KBM-7 (cell line): ENCODE data around the gene MYOG.

Source experiments
- DNase-seq: peaks from one replicate; pipeline ENCODE4 v3.0.0-alpha.2; 2015
- in situ Hi-C: fragments of 300-500 bp; cut with MboI; formaldehyde crosslinking; loops from 2 replicates; pipeline ENCODE4 v1.14.3; 2020; ENCODE audit warnings: low sequenced_read_pairs, low pct_unique_long_range_greater_than_20kb, mixed read lengths

The MYOG gene

GRCh38 chr1:203077367-203077766 lies 8.4 kb downstream of the MYOG start:
- no peak for DNase-seq
- in situ Hi-C loops: no loop called here

GRCh38 chr1:203076031-203076511 lies 9.7 kb downstream of the MYOG start:
- in situ Hi-C loops: no loop called here
- no peak for DNase-seq

DNA sequence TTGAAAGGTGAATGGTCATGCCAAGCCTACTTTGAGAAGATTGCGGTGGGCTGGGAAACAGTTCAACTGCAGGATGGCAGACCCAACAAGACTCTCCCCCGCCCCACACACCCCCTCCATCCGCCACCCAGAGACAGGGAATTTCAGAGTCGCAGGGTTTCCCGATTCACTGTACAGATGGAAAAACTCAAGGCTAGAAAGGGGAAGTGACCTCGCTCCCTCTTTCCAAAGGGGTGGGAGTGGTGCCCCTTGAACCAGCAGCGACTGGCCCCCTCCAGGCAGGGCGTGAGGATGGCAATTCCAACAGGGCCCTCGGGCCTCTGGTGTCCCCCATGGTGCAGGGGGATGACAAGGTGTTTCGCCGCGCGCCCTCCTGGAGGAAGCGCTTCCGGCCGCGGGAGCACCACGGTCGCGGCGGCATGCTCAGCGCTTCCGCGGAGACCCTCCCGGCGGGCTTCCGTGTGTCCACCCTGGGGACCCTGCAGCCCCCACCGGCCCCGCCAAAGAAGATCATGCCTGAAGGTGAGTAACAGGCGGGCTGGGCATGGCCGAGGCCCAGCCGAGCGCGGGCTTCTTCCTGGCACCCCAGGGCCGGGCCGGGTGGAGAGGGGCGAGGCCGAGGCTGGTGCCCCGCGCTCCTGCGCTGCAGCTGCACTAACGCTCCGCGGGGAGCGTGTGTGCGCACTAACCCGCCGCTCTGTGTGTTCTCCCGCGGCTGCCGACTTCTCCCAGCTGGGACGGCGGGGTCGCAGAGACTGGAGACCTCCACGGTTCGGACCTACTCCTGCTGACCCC lies 10.4 kb downstream of the MYOG start:
- no peak for DNase-seq
- in situ Hi-C loops: no loop called here

DNA sequence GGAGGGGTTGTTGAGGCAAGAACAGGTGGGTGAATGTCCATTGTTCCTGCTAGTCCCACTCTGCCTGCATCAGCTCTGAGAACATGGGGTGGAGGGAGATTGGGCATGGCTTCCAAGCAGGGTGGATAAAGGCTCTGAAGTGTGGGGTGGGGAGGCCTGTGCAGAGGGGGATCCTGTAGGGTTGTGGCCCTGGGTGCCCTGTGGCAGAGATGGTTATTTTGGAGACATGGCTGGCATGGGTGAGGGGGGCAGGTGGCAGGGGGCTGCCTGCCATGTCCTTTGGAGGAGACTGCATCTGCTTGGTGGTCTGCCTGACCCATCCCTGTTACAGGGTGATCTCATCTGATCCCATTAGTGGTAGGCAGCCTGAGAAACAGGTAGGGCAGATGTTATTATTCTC lies 11.2 kb downstream of the MYOG start:
- in situ Hi-C loops: no loop called here
- DNase-seq: no peak

GRCh38 chr1:203073469-203073868 lies 12.3 kb downstream of the MYOG start:
- in situ Hi-C loops: no loop called here
- no peak for DNase-seq

DNA sequence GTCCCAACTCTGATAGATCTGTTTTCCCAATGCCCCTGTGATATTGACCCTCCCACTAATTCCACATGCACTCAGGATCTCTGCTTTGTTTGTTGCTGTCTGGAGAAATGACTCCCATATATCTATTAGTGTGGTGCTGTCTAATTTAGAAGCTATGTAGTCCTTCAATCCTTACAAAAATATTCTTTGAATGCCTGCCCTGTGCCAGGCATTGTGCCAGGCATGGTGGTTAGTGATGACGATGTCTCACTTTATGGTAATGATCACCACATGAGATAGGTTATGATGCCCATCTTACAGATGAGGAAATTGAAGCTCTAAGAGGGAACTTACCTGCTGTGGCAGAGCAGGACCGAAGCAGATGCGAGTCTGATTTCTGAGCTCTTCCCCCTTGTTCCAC lies 12.9 kb downstream of the MYOG start:
- no peak for DNase-seq
- in situ Hi-C loops: no loop called here

DNA sequence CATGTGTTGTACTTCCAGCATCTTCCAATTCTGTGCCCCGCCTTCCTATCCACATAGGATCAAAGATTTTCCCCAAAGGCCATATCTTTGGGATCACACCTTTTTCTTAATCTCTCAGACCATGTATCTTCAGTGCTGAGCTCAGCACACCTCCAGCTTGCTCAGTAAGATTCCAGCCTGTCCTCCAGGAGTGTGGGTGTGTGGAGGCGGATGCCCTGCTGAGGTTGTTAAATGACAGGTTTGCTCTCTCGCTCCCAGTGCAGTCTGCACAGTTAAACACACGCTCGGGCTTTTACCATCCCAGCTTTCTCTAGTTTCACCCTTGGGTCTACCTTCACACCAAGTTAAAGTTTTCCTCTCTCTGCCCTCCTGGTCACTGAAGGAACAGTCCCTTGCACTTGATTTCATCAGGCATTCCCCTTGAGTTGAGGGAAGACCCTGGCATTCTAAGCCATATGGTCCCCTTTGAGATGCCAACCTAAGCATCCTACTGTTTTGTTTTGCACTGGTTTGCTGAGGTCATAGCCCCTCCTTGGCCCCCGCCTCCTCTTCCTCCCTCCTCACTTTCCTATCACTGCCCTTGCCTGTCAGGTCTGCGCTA lies 13.7 kb downstream of the MYOG start:
- DNase-seq: no peak
- in situ Hi-C loops: no loop called here

DNA sequence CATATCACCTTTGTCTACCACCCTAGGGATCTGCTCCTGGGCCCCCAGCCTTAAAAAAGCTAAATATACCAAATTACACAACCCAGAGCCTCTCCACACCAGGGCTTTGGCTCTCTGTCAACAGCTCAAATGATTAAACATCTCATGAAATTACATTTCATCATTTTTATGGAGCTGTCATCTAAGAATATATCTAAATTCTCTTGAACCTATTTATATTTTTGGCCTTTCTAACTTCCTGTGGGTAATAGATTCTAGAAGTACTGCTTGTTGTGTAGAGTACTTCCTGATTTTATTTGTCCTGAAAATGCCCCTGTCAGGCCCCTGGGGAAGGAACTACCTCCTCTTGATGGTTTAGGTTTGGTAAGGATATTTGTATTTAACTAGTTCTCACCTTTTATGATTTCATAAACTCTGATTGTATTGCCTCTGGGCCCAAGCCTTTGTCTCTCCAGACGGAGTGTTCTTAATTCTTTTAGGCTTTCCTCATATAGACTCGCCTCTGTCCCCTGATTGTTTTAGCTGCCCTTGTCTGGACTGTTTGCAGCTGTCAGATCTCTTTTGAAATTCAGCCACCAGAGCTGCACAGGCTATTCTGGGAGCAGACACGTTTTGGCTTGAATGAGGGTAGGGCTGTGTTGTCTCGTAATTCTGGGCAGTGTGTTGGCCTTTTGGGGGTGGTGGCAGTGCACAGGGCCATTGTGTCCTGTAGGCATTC lies 16.6 kb downstream of the MYOG start:
- in situ Hi-C loops: no loop called here
- DNase-seq: peak; percentile 45

DNA sequence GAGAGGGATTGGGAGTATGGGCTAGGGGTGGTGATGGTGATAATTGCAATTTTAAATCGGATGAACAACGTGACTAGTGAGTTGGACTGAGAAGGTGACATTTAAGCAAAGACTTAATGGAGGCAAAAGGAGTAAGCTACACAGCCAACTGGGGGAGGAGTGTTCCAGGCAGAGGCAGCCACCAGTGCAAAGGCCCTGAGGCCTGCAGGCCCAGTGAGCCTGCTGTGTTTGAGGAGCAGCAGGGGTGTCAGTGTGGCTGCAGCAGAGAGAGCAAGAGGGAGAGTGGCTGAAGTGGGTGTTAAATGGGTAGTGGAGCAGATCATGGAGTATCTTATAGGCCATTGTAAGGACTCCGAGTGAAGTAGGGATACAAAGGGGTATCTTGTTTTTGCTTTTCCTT lies 18.8 kb downstream of the MYOG start:
- in situ Hi-C loops: no loop called here

GRCh38 chr1:203065986-203066385 lies 19.8 kb downstream of the MYOG start:
- in situ Hi-C loops: no loop called here
- DNase-seq: no peak

More for the DNA sequence above, 18.8 kb downstream of the MYOG start:
- no peak for DNase-seq

- DNase-seq: no peak
- in situ Hi-C loops: no loop called here
Measured at GRCh38 chr1:203065191-203065590, 20.6 kb downstream of the MYOG start.

- in situ Hi-C loops: no loop called here
- DNase-seq: no peak
Measured at GRCh38 chr1:203063287-203063686, 22.5 kb downstream of the MYOG start.

DNA sequence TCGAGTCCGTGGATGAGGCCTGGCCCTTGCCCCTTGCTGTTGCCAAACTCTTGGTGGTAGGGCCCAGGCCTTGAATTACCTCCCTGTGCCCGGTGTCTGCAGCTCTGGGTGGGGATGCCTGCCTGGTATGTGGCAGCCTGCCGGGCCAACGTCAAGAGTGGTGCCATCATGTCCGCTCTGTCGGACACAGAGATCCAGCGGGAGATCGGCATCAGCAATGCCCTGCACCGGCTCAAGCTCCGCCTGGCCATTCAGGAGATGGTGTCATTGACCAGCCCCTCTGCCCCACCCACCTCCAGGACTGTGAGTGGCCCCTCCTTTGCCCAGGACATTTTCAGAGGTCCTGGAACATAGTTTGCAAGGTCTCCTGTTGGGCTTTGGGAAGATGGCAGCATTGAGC lies 25.7 kb downstream of the MYOG start:
- DNase-seq: no peak
- in situ Hi-C loops: no loop called here

- in situ Hi-C loops: no loop called here
Measured at GRCh38 chr1:203059485-203059884, 26.3 kb downstream of the MYOG start.

GRCh38 chr1:203058676-203058935 lies 27.2 kb downstream of the MYOG start:
- in situ Hi-C loops: no loop called here
- peak; percentile 22 for DNase-seq

More at GRCh38 chr1:203059485-203059884, 26.3 kb downstream of the MYOG start:
- DNase-seq: no peak

GRCh38 chr1:203057911-203058675 lies 27.7 kb downstream of the MYOG start:
- peak; percentile 61 for DNase-seq
- in situ Hi-C loops: no loop called here

DNA sequence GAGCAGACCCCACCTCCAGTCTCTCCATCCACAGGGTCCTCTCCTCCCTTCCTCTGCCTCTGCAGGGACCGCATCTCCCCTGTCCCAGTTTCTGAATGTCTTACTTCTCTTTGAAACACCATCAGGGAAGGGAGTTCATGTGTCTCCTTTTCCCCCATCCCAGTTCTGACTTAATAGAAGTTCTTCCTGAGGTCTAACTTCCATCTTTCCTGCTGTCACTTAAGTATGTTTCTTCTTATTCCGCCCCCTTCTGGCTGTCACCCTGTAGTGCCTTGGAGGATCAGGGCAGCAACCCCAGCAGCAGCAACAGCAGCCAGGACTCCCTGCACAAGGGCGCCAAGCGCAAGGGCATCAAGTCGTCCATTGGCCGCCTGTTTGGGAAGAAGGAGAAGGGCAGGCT lies 29.3 kb downstream of the MYOG start:
- in situ Hi-C loops: no loop called here
- no peak for DNase-seq

- in situ Hi-C loops: no loop called here
- DNase-seq: no peak
Measured at GRCh38 chr1:203056012-203056411, 29.8 kb downstream of the MYOG start.

- in situ Hi-C loops: no loop called here
- no peak for DNase-seq
Measured at GRCh38 chr1:203055161-203055799, 30.5 kb downstream of the MYOG start.
